Left colon (tissue), 2 donors: ENCODE data around the gene HIPK2. TPM values are rescaled to one million over a fixed set of nuclear protein-coding genes. Genes with fewer than 3 reads are reported as not detected.

Experiments used
- ATAC-seq: fragments of 200-7000 bp; cut with Tn5 transposase; one replicate; pipeline ENCODE4 v1.9.1; 2020; ENCODE audit warnings: mild to moderate bottlenecking, moderate library complexity
- DNase-seq, 2 donors: peaks; one replicate each; pipeline ENCODE4 v3.0.0-alpha.2; 2020
- intact Hi-C, 2 donors: fragments of 100-400 bp; cut with DNase I in 1 of 2; cut with micrococcal nuclease in 1 of 2; formaldehyde crosslinking; loops; one replicate each; pipeline versions ENCODE4 v1.11.2 to v1.14.0; 2022; cut with DNase I, micrococcal nuclease
- total RNA-seq, 2 donors: library from RNA; stranded (reverse); fragmentation: NEBNext Ultra II Directional; extraction: Animal tissue kit (Norgen Biotek cat#: 25700); gene quantifications; one replicate each; pipeline ENCODE4 v1.2.1, GENCODE V29; 2021
- donor health status: DM: no; HTN: no; CAD: no.
- donor health status: DM: yes; HTN: yes; CAD: no.

The HIPK2 gene
- total RNA-seq, 2 donors from 2014 or later = 36.4 to 37.8 TPM

DNA sequence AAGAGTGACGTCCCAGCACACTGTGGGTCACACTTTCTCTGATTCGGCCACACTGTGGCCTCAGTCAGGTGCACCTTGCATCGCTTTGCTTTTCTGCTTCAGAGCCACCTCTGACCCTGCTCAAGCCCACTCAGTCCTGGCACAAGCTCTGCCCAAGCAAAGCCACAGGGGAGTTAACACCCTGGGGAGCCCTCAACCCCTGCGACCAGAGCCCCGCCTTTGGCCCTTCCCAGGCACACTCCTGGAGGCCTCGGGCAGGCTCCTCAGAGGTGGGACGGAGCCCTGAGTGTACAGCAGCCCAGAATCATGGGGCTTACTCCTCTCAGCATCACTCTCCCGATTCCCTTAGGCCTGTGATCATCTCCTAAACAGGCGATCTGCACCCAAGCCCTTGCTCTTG is 71.0 kb downstream of the HIPK2 start:
- intact Hi-C loops = no loop called here
- no peak for DNase-seq

DNA sequence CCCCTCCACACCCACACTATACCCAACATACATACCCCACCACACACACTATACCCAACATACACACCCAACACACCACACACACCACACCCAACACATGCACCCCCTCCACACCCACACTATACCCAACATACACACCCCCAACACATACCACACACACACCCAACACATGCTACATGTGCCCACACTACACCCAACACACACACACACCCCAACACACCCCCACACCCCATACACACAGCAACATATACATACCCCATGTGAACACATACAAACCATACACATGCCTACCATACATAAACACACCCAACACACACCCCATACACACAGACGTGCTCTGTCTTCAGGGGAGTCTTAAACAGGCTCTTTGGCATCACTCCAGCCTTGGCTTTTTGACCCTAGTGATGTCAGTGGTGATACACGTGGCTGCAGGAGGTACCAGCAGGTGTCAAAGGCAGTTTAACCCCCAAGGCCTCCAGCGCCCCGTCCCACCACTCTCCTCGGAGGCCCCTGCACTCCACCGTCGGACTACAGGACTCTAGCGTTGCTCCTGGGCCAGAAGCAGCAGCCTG is 73.4 kb downstream of the HIPK2 start:
- DNase-seq (peak in 1 of 2 donors; percentile 21), ATAC-seq (no peak)
- intact Hi-C loops = no loop called here

More for the DNA sequence above, 71.0 kb downstream of the HIPK2 start:
- ATAC-seq = no peak

DNA sequence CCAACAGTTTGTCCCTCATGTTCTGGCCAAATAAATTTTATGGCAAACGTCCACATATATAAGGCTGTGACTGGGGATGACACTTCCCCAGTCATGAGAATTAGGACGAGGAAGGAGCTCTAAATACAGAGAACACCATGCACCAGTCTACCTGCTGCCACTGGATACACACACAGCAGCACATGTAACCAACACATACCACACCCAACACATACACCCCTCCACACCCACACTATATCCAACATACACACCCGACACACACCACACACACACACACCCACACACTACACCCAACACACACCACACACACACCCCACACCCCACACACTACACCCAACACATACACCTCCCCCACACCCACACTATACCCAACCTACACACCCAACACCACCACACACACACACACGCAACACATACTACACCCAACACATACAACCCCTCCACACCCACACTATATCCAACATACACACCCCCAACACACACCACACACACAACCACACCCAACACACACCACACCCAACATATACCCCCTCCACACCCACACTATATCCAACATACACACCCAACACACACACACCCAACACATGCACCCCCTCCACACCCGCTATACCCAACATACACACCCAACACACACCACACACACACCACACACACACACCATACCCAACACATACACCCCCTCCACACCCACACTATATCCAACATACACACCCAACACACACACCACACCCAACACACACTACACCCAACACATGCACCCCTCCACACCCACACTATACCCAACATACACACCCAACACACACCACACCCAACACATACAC is 74.1 kb downstream of the HIPK2 start:
- intact Hi-C loops = no loop called here
- ATAC-seq (peak; percentile 47), DNase-seq (no peak)

DNA sequence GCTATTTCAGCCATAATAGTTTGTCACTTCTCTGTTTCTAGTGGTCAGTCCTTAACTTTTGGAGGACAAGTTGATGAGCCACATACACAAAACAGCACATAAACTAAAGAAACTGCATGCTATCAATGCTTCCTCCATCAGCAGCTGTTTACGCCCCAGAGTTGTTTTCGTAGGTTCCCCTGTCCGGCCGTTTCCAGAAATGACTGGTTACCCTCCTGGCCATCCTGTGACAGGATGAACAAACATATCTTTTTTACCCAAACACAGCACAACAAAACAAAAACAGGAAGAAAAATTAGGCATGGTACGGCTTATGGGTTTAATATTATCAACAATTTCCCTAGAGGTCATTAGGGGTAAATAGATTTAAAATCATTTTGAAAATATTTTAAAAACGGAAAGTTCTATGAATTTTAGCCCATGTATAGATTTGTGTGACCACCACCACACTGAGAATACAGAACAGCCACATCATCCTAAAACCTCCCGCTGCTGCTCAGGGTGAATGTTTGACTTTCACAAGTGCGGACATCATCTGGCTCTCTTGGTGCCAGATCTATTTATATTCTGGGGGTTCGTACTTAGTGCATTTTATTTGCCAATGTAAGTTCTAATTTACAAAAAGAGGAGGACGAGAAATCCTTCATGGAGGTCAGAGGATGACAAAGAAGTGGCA is 74.8 kb downstream of the HIPK2 start:
- intact Hi-C loops = no loop called here
- ATAC-seq (no peak), DNase-seq (no peak)

DNA sequence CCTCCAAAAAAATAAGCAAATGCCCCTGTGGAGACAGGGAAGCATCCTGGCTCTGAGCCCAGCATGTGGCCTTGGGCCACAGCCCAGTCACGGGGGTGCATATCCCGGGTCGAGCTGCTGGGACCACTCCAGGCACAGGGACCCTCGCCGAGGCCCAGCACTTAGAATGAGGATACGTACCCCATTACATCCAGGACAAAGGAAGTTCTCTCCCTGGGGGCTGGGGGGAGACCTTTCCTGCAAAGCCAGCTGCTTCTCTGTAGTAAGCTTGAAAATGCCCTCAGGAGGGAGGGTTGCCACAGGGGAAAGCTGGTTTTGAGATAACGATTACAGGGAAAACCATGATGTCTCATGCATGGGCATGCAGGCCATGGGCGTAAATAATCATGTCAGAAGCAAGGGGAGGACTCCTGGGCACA is 75.5 kb downstream of the HIPK2 start:
- intact Hi-C loops = no loop called here
- ATAC-seq = no peak
- no peak for DNase-seq

DNA sequence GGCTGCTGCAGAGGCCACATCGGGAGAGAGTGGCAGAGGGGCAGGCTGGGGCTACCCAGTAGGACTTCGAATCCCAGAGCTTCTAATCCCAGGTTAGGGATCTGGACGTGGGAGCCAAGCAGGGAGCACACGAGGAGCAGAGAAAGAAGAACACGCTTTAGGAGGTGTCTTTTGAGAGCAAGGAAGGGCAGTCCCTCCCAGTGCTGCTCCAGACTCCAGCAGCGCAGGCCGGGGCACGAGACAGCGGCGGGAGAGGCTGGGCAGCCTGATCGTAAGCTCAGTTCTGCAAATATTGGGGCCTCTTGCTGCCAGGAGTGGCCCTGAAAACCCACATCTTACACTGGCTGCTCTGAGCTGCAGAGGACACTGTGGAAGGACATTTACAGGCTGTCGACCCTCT is 75.9 kb downstream of the HIPK2 start:
- no peak for ATAC-seq
- intact Hi-C loops = no loop called here
- no peak for DNase-seq

DNA sequence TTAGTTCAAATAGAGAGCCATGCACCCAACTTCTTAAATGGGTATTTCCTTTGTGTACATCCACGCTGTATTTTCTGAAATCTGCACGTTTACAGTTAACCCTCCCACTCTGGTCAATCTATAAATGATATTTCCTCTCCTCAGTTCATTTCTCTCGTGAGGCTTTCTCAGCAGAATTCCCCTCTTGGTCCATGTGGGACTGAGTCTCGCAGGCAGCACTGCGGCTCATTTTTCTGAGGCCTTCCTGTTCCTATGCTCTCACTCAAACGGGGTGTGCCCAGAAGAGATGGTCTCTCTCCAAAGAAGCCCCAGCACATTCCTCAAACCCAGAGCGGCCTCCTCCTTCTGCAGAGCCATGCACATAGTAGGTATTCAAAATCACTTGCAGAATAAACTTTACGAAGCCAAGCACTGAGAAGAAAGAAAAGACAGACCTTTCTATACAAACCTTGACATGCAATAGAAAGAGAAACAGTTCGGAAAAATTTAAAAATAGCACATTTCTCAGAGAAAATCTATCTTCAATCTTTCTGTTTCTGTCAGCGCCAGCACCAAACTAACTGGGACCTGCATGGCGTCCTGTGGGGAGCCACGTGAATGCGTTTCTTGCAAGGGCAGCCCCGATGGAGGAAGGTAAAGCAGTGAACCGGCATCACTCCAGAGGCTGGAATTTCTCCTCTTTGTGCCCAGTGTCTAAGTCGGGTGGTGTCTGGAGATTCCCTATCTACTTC is 77.1 kb downstream of the HIPK2 start:
- DNase-seq = no peak

DNA sequence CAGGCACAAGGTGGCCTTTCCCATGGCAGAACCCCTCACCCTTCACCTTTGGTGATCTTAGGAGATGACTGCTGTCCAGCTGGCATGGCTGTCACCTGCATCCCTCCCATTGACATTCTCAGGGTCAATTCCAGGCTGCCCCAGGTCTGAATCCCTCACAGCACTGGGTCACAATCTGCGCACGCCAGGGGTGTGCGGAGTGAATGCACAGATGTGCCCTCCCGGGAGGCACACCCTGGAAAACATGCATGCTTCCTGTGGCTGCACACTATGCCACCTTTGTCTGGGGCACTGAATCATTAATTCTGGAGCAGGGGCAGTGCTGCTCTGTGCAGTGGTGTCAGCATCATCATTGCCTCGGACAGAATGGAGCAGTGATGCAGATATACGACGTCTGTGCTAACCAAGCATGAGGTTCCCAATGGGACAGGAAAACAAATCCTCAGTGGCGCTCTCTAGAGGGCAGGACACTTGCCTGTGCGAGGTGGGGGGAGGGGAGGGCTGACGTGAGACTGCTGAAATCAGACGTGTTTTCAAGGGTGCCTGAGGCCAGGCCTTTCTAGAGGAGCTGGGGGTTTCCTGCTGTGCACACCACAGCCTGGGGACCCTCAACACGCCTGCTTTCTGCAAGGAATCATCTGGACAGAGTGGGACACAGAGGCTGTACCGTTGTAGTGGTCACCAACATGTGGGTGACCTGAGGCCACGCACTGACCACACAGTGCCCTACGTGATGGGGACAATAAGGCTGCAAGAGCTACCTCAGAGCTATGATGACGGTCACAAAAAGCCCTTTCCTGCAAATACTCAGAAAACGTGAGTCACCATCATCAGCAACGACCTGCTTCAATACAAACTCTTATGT is 77.9 kb downstream of the HIPK2 start:
- no peak for DNase-seq
- ATAC-seq = no peak
- intact Hi-C loops = no loop called here

More for the DNA sequence above, 77.1 kb downstream of the HIPK2 start:
- intact Hi-C loops = no loop called here
- ATAC-seq = no peak

DNA sequence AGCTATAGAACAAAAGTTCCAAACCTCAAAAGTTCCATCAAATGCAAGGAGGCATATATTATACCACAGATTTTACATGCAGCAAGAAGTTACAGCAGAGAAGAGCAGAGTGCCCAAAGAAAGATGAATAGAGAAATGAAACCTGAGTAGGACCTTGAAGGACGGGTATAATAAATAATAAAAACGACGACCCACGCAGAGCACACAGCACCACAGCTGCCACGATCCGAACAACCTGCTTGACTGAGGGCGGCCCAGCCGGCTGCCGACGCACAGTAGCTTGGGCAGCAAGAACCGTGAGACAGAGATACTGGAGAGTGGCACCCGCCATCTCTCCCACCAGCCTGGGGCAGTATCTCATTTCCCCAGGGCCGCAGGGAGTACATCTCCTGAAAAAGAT is 79.0 kb downstream of the HIPK2 start:
- intact Hi-C loops = no loop called here
- ATAC-seq = no peak
- DNase-seq = no peak

DNA sequence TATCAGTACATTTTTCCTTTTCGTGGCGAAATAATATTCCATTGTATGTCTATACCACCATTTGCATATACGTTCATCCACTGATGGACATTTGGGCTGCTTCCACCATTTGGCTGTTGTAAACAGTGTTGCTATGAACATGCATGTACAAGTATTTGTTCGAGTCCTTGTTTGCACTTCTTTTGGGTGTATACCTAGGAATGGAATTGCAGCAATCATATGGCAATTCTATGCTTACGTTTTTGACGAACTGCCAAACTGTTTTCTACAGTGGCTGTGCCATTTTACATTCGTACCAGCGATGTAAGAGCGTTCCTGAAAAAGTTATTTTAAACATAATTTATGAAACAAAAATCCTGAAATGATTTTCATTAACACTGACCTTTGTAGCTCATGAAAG is 79.5 kb downstream of the HIPK2 start:
- DNase-seq = no peak
- peak; percentile 89 for ATAC-seq
- intact Hi-C loops = no loop called here

DNA sequence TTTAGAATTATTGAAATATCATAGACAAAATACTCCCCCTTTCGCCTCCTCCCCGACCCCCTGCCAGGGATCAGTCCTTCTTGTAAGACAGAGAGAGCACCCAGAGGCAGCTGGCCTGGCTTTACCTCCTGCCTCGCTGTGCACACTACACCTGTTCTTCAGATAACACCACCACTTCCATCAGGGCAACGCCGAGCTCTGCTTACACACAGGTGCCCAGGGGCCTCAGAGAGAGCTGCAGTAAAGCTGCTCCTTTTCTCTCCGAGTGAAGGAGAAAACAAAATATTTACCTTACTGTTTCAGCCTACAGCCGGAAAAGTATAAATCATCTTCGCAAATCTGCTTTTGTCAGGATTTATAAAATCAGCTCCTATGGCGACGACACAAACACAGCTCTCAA is 80.7 kb downstream of the HIPK2 start:
- ATAC-seq (peak; percentile 56), DNase-seq (no peak)
- intact Hi-C loops = no loop called here

DNA sequence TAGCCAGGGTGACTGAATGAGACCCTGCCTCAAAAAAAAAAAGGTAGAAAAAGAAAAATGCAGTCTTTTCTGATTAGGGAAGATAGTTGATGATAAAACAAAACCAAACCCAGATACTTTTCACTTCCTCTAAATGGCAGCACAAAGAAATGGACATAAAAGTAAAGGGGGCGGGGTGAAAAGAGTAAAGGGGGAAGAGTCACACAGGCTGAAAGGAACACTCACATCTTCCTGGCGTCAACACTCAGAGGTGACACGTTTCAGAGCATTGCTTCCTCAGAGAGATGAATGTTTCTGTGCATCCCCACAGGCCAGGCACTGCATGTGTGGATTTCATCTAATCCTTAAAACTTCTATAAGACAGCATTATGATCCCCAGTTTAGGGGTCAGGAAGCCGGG is 81.2 kb downstream of the HIPK2 start:
- ATAC-seq (no peak), DNase-seq (no peak)
- intact Hi-C loops = no loop called here

DNA sequence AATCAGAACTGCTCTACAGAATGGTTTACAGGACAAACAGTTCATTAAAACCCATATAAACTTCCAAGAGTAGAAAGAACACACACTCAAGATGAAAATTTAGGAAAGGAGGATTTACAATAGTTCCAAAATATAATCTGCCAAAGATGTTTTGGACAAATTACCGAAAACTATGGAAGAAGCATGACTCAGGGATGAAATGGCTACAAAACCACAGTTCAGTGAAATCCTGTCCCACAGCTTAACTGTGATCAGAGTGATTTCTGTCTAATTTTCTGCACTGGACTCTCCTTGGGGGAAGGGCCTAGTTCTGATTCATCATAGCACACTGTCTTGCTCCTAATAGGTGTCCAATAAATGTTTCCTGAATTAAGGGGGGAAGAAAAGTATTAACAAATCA is 82.2 kb downstream of the HIPK2 start:
- intact Hi-C loops = no loop called here
- DNase-seq (no peak), ATAC-seq (no peak)

DNA sequence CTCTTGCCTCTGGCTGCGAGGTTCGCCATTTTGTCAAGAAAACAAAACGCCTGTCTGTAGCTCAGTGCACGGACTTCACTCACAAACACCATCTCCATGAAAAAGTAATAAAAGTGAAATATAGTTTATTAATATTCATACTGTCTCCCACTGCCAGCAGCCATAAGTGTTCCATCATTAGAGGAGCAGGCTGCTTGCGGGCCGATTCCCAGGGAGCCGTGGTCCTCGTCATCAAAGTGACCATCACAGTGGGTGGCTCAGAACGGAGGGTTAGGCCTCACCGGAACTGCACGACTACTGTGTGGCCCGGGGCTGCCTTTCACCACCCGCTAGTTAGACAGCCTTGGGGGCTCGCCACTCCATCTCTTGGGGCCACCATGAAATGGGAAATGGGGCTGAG is 82.7 kb downstream of the HIPK2 start:
- no peak for ATAC-seq
- DNase-seq = no peak
- intact Hi-C loops = no loop called here

DNA sequence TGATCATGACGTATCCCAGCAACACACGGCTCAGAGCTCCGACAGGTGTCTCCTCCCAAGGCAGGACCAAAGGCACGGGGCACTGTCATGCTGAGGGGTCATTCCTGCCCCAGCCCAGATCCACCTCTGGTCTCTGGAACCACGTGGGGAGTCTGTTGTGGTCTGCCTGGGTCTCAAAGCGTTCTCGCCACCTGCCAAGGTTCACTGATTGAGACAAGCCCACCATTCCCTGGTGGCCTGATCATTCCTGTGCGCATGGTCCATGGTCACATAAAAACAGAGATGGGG is 83.5 kb downstream of the HIPK2 start:
- ATAC-seq = no peak

DNA sequence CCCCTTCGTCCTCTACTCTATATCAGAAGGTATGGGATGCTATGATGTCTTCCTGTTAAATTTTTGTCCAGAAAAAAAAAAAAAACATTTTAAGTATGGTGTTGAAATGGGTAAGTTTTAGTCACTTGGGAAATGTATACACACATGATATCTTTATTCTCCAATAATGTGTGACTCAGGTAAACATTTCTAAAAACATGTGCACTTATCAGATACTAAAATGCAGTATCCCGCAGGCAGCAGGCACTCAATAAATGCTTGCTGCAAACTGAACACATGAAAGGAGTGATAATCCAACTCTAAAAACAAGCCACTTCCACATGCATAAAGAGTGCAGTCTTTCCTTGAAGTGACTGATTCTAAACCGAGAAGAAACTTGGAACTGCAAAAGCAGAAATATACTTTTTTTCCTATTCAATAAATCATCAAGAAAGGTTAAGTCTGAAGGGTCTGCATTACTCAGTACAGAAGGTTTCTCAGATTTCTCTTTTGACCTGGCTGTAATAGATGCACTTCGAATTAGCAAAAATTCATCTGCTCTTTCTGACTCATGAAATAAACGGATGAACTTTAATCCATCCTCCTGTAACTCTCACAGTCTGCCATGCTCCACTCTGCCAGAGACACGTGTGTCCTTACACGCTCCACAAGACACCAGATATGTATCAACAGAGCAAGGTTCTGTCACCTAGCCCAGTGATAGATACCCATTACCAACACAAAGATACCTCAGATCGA is 84.0 kb downstream of the HIPK2 start:
- ATAC-seq (no peak), DNase-seq (no peak)
- intact Hi-C loops = no loop called here

More for the DNA sequence above, 83.5 kb downstream of the HIPK2 start:
- intact Hi-C loops = no loop called here
- DNase-seq = no peak

DNA sequence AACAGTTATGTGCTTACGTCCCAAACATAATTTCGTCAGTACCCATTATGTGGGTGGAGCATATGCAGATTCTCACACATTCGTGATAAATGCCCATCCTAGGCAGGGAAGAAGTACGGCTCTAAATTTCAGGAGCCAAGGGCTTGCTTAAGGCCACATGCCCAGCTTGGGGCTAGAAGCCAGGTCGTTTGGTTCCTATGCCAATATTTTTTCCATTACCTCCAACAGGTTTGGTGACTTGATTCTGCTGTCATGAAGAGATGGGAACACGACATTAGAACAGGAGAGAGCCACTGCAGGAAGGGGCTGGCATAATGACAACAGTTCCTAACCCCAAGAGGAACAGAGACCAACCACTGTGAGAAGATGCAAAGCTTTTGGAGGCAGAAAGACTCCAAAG is 85.1 kb downstream of the HIPK2 start:
- DNase-seq (no peak), ATAC-seq (no peak)
- intact Hi-C loops = no loop called here

DNA sequence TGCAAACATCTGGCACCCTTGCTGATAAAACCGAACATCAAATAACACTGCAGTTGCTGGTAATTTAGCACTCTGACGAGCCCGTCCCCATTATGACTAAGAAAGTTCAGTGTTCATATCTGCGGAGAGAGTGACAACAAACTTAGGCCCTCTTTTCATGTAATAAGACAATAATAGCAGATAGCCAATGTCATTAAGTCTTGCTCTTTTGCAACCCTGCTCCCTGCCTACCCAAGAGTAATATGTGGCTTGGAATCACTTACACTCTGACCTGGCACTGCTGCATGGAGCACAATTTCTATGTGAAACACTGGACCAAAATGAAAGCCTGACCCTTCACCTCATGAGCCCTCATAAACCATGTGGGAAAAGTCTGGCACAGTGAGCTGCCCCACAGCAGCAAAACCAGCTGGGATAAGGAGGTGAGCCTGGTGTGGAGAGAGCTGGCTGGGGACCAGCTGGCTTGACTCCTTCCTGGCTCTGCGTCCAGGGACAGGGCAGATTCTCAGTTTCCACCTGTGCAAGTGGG is 86.5 kb downstream of the HIPK2 start:
- intact Hi-C loops = no loop called here
- DNase-seq (peak; percentile 68 to 72), ATAC-seq (peak; percentile 90)
